Suprapubic skin (tissue), 4 donors: ENCODE data around the gene FYTTD1.

Experiments
- CTCF ChIP-seq, 2 donors: fragments of 200-600 bp in 1 of 2; fragments of 450-650 bp in 1 of 2; sonication (generic) in 1 of 2; IDR thresholded peaks; one replicate each; pipeline ENCODE4 v1.5.1; 2016 to 2019; ENCODE audit warnings: antibody characterized with exemption in 2 of 2, mild to moderate bottlenecking in 1 of 2, moderate library complexity in 1 of 2
- EP300 ChIP-seq: sonication (generic); formaldehyde crosslinking; IDR thresholded peaks from one replicate; pipeline ENCODE4 v1.6.1; 2017; ENCODE audit warnings: antibody characterized with exemption
- POLR2A ChIP-seq, 2 donors: fragments of 450-650 bp; IDR thresholded peaks; one replicate each; pipeline ENCODE4 v1.6.1; 2017; ENCODE audit warnings: antibody characterized with exemption in 2 of 2, mild to moderate bottlenecking in 2 of 2, moderate library complexity in 2 of 2
- POLR2AphosphoS5 ChIP-seq, 3 donors: sonication (generic); formaldehyde crosslinking; IDR thresholded peaks; one replicate each; pipeline ENCODE4 v1.6.1; 2017; ENCODE audit warnings: antibody characterized with exemption in 3 of 3

- TF ChIP-seq CTCF (IDR thresholded peaks at IDR 0.05), result no peak
- no peak for TF ChIP-seq POLR2A (IDR thresholded peaks at IDR 0.05)
- no peak for TF ChIP-seq EP300
- no peak for TF ChIP-seq POLR2AphosphoS5 (IDR thresholded peaks at IDR 0.05)
These were observed 2.4 kb downstream of the FYTTD1 start for GRCh38 chr3:197752107-197752506.
